A549 (cell line): ENCODE measurements around the gene LRRC61. TPM values are rescaled to one million over a fixed set of nuclear protein-coding genes. Genes with fewer than 3 reads are reported as not detected.

ENCODE experiments used
- ATAC-seq, 2 experiments: fragments of 200-7000 bp in 1 of 2; fragments of >200 bp in 1 of 2; cut with Nextera tagmentation in 1 of 2; cut with Tn5 transposase in 1 of 2; 3 replicates each; pipeline versions ENCODE4 v1.8.0 to v1.9.1; 2018 to 2020; ENCODE audit warnings: mild to moderate bottlenecking in 1 of 2, moderate library complexity in 1 of 2
- CTCF ChIA-PET: fragments of 300-600 bp; sonication (Branson Sonifier 250); formaldehyde crosslinking; extraction: SDS; loops from one replicate; lab custom pipeline; 2021; ENCODE audit warnings: antibody characterized with exemption, inconsistent platforms; lab: Yijun Ruan, JAX
- POLR2A ChIA-PET: fragments of 350-600 bp; formaldehyde crosslinking; extraction: SDS; loops from one replicate; lab custom pipeline; 2021; ENCODE audit warnings: antibody characterized with exemption, inconsistent platforms; lab: Yijun Ruan, JAX
- DNase-seq, 2 experiments: peaks; one replicate each; pipeline versions ENCODE4 v3.0.0 to v3.0.0-alpha.2; 2011 to 2016; ENCODE audit warnings: low read depth in 1 of 2, low spot score in 1 of 2
- FAIRE-seq: peaks from 2 replicates; lab custom pipeline; 2011; peaks lifted over from hg19 to GRCh38; lab: Jason Lieb, UNC
- H3K27ac ChIP-seq, 2 experiments: fragments of >200 bp; sonication (Bioruptor Twin); formaldehyde crosslinking; 3 replicates each; pipeline ENCODE4 v1.5.1; 2016 to 2017
- H3K4me1 ChIP-seq: fragments of >200 bp; sonication (Bioruptor Twin); formaldehyde crosslinking; 3 replicates; pipeline ENCODE4 v1.6.1; 2016
- H3K4me2 ChIP-seq: fragments of >200 bp; sonication (Bioruptor Twin); formaldehyde crosslinking; 3 replicates; pipeline ENCODE4 v1.6.1; 2016
- H3K4me3 ChIP-seq: fragments of >200 bp; sonication (Bioruptor Twin); formaldehyde crosslinking; 3 replicates; pipeline ENCODE4 v1.5.1; 2016
- H3K9me3 ChIP-seq: fragments of >200 bp; sonication (Bioruptor Twin); formaldehyde crosslinking; 3 replicates; pipeline ENCODE4 v1.6.1; 2016
- BHLHE40 ChIP-seq: IDR thresholded peaks from 2 replicates; pipeline ENCODE4 v1.6.1; 2012; ENCODE audit warnings: low read depth, low read length, inconsistent platforms
- CHD2 ChIP-seq: fragments of 150-350 bp; IDR thresholded peaks from 2 replicates; pipeline ENCODE4 v1.6.1; 2014; ENCODE audit warnings: low read length; ENCODE audit not compliant: partially characterized antibody
- CTCF ChIP-seq: fragments of >200 bp; sonication (Bioruptor Twin); formaldehyde crosslinking; IDR thresholded peaks from 3 replicates; pipeline ENCODE4 v1.5.1; 2016
- FOSL2 ChIP-seq, 2 experiments: fragments of 450-650 bp in 1 of 2; fragments of >200 bp in 1 of 2; sonication (Bioruptor Twin) in 1 of 2; formaldehyde crosslinking; IDR thresholded peaks; 2 replicates each; pipeline versions ENCODE4 v1.5.0 to v1.6.1; 2016 to 2020; ENCODE audit warnings: mild to moderate bottlenecking in 1 of 2, moderate library complexity in 1 of 2
- FOXS1 ChIP-seq: fragments of 250-450 bp; sonication (Bioruptor Pico); IDR thresholded peaks from 2 replicates; pipeline ENCODE4 v1.5.0; 2020; ENCODE audit warnings: mild to moderate bottlenecking, moderate library complexity
- GATA3 ChIP-seq: IDR thresholded peaks from 2 replicates; pipeline ENCODE4 v1.6.1; 2012; ENCODE audit warnings: borderline replicate concordance
- HDAC2 ChIP-seq: fragments of 200-600 bp; sonication (generic); IDR thresholded peaks from 2 replicates; pipeline ENCODE4 v1.6.1; 2016
- HEYL ChIP-seq: fragments of 250-450 bp; sonication (Bioruptor Pico); IDR thresholded peaks from 2 replicates; pipeline ENCODE4 v1.8.0; 2021; ENCODE audit warnings: mild to moderate bottlenecking, moderate library complexity
- HMGXB4 ChIP-seq: fragments of 250-450 bp; sonication (Bioruptor Pico); IDR thresholded peaks from 2 replicates; pipeline ENCODE4 v1.5.0; 2021; ENCODE audit warnings: mild to moderate bottlenecking, moderate library complexity, borderline replicate concordance
- HOXA7 ChIP-seq: fragments of 250-450 bp; sonication (Bioruptor Pico); IDR thresholded peaks from 2 replicates; pipeline ENCODE4 v1.5.0; 2020; ENCODE audit warnings: mild to moderate bottlenecking, moderate library complexity
- HOXB13 ChIP-seq: fragments of 250-450 bp; sonication (Bioruptor Pico); IDR thresholded peaks from 2 replicates; pipeline ENCODE4 v1.5.0; 2020; ENCODE audit warnings: low read depth, mild to moderate bottlenecking, moderate library complexity
- JUN ChIP-seq, 2 experiments: fragments of >200 bp; sonication (Bioruptor Twin); formaldehyde crosslinking; IDR thresholded peaks; 2 replicates in 1 of 2; 3 replicates in 1 of 2; pipeline ENCODE4 v1.6.1; 2016 to 2017
- KDM1A ChIP-seq: fragments of 200-600 bp; sonication (generic); IDR thresholded peaks from 2 replicates; pipeline ENCODE4 v1.6.1; 2016; ENCODE audit warnings: low read depth, mild to moderate bottlenecking
- MAZ ChIP-seq: fragments of 150-350 bp; IDR thresholded peaks from 2 replicates; pipeline ENCODE4 v1.6.1; 2014; ENCODE audit warnings: antibody characterized with exemption, low read depth, low read length, borderline replicate concordance
- NPAS2 ChIP-seq: fragments of 250-450 bp; sonication (Bioruptor Pico); IDR thresholded peaks from 2 replicates; pipeline ENCODE4 v1.8.0; 2022; ENCODE audit warnings: mild to moderate bottlenecking, moderate library complexity, borderline replicate concordance
- POLR2A ChIP-seq: IDR thresholded peaks from 2 replicates; pipeline ENCODE4 v1.6.1; 2012; ENCODE audit warnings: mild to moderate bottlenecking, low read length
- RAD21 ChIP-seq, 2 experiments: fragments of >200 bp in 1 of 2; sonication (Bioruptor Twin) in 1 of 2; formaldehyde crosslinking in 1 of 2; IDR thresholded peaks in 1 of 2; conservative IDR thresholded peaks in 1 of 2; 2 replicates in 1 of 2; 3 replicates in 1 of 2; pipeline ENCODE4 v1.6.1; 2012 to 2018; ENCODE audit warnings: inconsistent platforms in 1 of 2
- USF2 ChIP-seq: fragments of 450-650 bp; IDR thresholded peaks from 2 replicates; pipeline ENCODE4 v1.6.1; 2014; ENCODE audit warnings: antibody characterized with exemption
- ZC3H11A ChIP-seq: fragments of 450-650 bp; IDR thresholded peaks from 2 replicates; pipeline ENCODE4 v1.6.1; 2014; ENCODE audit warnings: antibody characterized with exemption, mild to moderate bottlenecking
- ZNF302 ChIP-seq: fragments of 250-450 bp; sonication (Bioruptor Pico); IDR thresholded peaks from 2 replicates; pipeline ENCODE4 v1.9.0; 2021; ENCODE audit warnings: inconsistent platforms, mild to moderate bottlenecking, moderate library complexity
- ZSCAN20 ChIP-seq: fragments of 250-450 bp; sonication (Bioruptor Pico); IDR thresholded peaks from 2 replicates; pipeline ENCODE4 v1.8.0; 2022; ENCODE audit warnings: mild to moderate bottlenecking, moderate library complexity
- WGBS: methylation state at CpG from one replicate; pipeline ENCODE4 v1.1.6; 2017; ENCODE audit errors: missing lambda C conversion rate; 5-methylcytosine and 5-hydroxymethylcytosine counted together
- polyA plus RNA-seq, 4 experiments: library from polyadenylated mRNA; depleted of rRNA in 3 of 4; stranded (reverse); fragments of >200 nt; fragmentation: RNase III in 1 of 4; extraction: RNeasy Plus Mini Kit Qiagen cat#74134 plus additional on column Dnase treatment in 1 of 4; gene quantifications; 2 replicates in 3 of 4; 3 replicates in 1 of 4; pipeline ENCODE4 v1.2.3, GENCODE V29; 2011 to 2017
- TF ChIP-seq, protein P1 (sequence below): fragments of 150-350 bp; IDR thresholded peaks from 2 replicates; pipeline ENCODE4 v1.6.1; 2014; ENCODE audit warnings: low read depth, mild to moderate bottlenecking, low read length
- TF ChIP-seq, protein P2 (sequence below): fragments of >200 bp; sonication (Bioruptor Twin); formaldehyde crosslinking; IDR thresholded peaks from 3 replicates; pipeline ENCODE4 v1.6.1; 2016

Gene LRRC61
- polyA plus RNA-seq, 2 of the 4 experiments (the other 2 are of a cell fraction) = 0.19 to 0.22 TPM

DNA sequence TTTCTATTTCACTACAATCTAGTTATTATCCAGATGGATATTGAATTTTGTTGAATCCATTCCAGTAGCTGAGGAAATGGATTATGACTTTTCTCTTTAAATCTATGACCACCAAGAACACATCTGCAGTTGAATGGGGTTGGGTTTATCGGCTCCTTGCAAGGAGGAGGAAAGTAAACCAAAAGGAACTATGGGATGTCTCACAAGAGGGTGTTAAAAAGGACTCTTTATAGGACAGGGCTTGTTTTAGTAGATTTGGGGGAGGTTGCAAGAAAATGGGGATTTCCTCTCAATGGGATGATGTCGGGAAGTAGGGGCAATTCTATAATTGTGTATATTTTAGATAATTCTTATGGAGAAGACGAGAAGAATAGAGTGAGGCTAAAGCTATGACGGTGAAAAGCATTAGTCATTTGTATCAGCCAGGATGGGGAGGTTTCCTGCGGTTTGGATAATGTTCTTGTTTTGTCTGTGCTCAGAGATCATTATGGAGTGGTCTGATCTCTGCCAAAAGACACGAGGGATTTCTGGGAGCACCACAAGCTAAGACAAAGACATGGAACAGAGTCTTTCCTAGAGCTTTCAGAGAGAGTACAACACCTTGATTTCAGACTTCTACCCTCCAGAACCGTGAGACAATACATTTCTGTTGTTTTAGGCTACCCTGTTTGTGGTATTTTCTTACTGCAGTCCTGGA, 5.3 kb upstream of the LRRC61 start:
- CTCF ChIA-PET = interaction anchor here (0.7 to 1.6 kb wide), 2 partner anchors 10 to 29 kb away, joined by 3 to 4 read pairs; no protein-coding TSS in a partner anchor
- no peak for TF ChIP-seq USF2
- TF ChIP-seq ZSCAN20 (CRISPR knock-in tag) = no peak
- no peak for TF ChIP-seq CTCF
- TF ChIP-seq BHLHE40 = no peak
- TF ChIP-seq, protein P1, sequence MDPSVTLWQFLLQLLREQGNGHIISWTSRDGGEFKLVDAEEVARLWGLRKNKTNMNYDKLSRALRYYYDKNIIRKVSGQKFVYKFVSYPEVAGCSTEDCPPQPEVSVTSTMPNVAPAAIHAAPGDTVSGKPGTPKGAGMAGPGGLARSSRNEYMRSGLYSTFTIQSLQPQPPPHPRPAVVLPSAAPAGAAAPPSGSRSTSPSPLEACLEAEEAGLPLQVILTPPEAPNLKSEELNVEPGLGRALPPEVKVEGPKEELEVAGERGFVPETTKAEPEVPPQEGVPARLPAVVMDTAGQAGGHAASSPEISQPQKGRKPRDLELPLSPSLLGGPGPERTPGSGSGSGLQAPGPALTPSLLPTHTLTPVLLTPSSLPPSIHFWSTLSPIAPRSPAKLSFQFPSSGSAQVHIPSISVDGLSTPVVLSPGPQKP = no peak
- TF ChIP-seq GATA3 = no peak
- TF ChIP-seq HEYL (CRISPR knock-in tag) = no peak
- TF ChIP-seq FOSL2 (IDR thresholded peaks at IDR 0.05) = no peak
- no peak for TF ChIP-seq FOSL2 (CRISPR knock-in tag; IDR thresholded peaks at IDR 0.05)
- no peak for TF ChIP-seq NPAS2
- no peak for TF ChIP-seq HDAC2
- TF ChIP-seq ZC3H11A = no peak
- no peak for TF ChIP-seq HOXA7
- no peak for TF ChIP-seq RAD21 (conservative IDR thresholded peaks at IDR 0.05 in 1 of 2, IDR thresholded peaks at IDR 0.05 in 1 of 2)
- no peak for TF ChIP-seq KDM1A
- ATAC-seq (no peak), FAIRE-seq (no peak), DNase-seq (no peak)
- POLR2A ChIA-PET = no interaction called here
- no peak overlapping the region for H3K4me2 ChIP-seq
- no peaks in the 10 kb centered on the region for H3K9me3 ChIP-seq
- H3K4me1 ChIP-seq = no peaks in the 10 kb centered on the region
- no peak overlapping the region for H3K4me3 ChIP-seq
- 39% methylated on average over 7 of the region's 7 CpGs for WGBS
- H3K27ac ChIP-seq = no peak overlapping the region

DNA sequence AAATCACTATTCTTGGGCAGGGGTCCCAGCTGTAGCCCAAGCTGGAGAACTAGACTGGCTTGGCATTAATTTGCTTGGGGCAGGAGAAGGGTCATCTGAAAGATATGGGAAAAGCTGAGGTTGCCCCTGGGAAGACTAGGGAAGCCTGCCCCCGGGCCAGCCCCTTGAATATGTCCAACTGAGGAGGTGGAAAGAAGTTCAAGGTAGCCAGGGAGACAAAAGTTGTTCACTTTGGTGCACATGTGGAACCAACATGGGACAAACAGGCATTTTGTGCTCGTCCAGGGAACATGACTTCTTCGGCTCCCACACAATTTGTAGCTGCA, 1.4 kb upstream of the LRRC61 start:
- no peak for ATAC-seq
- DNase-seq = no peak
- POLR2A ChIA-PET = no interaction called here
- TF ChIP-seq POLR2A (no peak), USF2 (no peak), BHLHE40 (no peak)
- CTCF ChIA-PET = no interaction called here
- Histone ChIP-seq H3K27ac (no peak overlapping the region), H3K4me1 (no peaks in the 10 kb centered on the region), H3K4me3 (no peak overlapping the region), H3K9me3 (no peaks in the 10 kb centered on the region), H3K4me2 (no peak overlapping the region)
- no peak for FAIRE-seq
- 57% methylated on average over 3 of the region's 3 CpGs for WGBS

GRCh38 chr7:150322114-150322832, 882 bp upstream of the LRRC61 start:
- no peak overlapping the region for H3K4me2 ChIP-seq
- DNase-seq (no peak), FAIRE-seq (no peak), ATAC-seq (no peak)
- 75% methylated on average over 4 of the region's 4 CpGs for WGBS
- H3K4me3 ChIP-seq = no peak overlapping the region
- H3K27ac ChIP-seq = no peak overlapping the region
- ChIA-PET CTCF (no interaction called here), POLR2A (no interaction called here)
- H3K9me3 ChIP-seq = no peaks in the 10 kb centered on the region
- no peaks in the 10 kb centered on the region for H3K4me1 ChIP-seq
- TF ChIP-seq JUN (IDR thresholded peaks at IDR 0.05) (no peak), ZC3H11A (no peak), FOXS1 (CRISPR knock-in tag) (no peak), USF2 (no peak), GATA3 (no peak), ZNF302 (CRISPR knock-in tag) (no peak), HEYL (CRISPR knock-in tag) (no peak), HMGXB4 (CRISPR knock-in tag) (no peak), HOXB13 (CRISPR knock-in tag) (no peak), CHD2 (no peak), MAZ (no peak)
- TF ChIP-seq, protein P2, sequence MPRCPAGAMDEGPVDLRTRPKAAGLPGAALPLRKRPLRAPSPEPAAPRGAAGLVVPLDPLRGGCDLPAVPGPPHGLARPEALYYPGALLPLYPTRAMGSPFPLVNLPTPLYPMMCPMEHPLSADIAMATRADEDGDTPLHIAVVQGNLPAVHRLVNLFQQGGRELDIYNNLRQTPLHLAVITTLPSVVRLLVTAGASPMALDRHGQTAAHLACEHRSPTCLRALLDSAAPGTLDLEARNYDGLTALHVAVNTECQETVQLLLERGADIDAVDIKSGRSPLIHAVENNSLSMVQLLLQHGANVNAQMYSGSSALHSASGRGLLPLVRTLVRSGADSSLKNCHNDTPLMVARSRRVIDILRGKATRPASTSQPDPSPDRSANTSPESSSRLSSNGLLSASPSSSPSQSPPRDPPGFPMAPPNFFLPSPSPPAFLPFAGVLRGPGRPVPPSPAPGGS = no peak
